ENCODE measurements around the gene RALGPS2. TPM values are rescaled to one million over a fixed set of nuclear protein-coding genes. Genes with fewer than 3 reads are reported as not detected.

RALGPS2 gene
- total RNA-seq, 1 donor from 2014 or later: 78.7 TPM

- Histone ChIP-seq H3K79me2 (ENCODE audit: low read depth) (no peaks in the 10 kb centered on the region), H3K27me3 (no peaks in the 10 kb centered on the region), H3K4me3 (no peak overlapping the region), H3K9ac (no peak overlapping the region), H4K20me1 (ENCODE audit: low read depth) (no peaks in the 10 kb centered on the region), H3K4me1 (no peaks in the 10 kb centered on the region), H3F3A (ENCODE audit: low read depth) (no peaks in the 10 kb centered on the region), H3K27ac (no peak overlapping the region), H3K36me3 (no peaks in the 10 kb centered on the region), H3K9me3 (ENCODE audit: low read depth) (no peaks in the 10 kb centered on the region), H2AFZ (replicated peaks) (no peak overlapping the region), H3K4me2 (no peak overlapping the region)
- H3K36me3 Mint-ChIP-seq: no peaks in the 10 kb centered on the region
- peaks cover 2% of the 10 kb centered on the region for H3K4me1 Mint-ChIP-seq
- DNase-seq (ENCODE audit: low spot score): no peak
- TF ChIP-seq, protein P1, sequence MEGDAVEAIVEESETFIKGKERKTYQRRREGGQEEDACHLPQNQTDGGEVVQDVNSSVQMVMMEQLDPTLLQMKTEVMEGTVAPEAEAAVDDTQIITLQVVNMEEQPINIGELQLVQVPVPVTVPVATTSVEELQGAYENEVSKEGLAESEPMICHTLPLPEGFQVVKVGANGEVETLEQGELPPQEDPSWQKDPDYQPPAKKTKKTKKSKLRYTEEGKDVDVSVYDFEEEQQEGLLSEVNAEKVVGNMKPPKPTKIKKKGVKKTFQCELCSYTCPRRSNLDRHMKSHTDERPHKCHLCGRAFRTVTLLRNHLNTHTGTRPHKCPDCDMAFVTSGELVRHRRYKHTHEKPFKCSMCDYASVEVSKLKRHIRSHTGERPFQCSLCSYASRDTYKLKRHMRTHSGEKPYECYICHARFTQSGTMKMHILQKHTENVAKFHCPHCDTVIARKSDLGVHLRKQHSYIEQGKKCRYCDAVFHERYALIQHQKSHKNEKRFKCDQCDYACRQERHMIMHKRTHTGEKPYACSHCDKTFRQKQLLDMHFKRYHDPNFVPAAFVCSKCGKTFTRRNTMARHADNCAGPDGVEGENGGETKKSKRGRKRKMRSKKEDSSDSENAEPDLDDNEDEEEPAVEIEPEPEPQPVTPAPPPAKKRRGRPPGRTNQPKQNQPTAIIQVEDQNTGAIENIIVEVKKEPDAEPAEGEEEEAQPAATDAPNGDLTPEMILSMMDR (IDR thresholded peaks at IDR 0.05): no peak
- TF ChIP-seq EZH2phosphoT487 (IDR thresholded peaks at IDR 0.05) (no peak), EZH2 (IDR thresholded peaks at IDR 0.05) (no peak)
- H3K9me3 Mint-ChIP-seq: no peaks in the 10 kb centered on the region
- H3K4me3 Mint-ChIP-seq: no peak overlapping the region
- H3K27ac Mint-ChIP-seq: no peak overlapping the region
- peaks cover 2% of the 10 kb centered on the region for H3K27me3 Mint-ChIP-seq (ENCODE audit: insufficient read depth, low read depth)
Observed at GRCh38 chr1:178955391-178955954, 230.4 kb downstream of the RALGPS2 start.

DNA sequence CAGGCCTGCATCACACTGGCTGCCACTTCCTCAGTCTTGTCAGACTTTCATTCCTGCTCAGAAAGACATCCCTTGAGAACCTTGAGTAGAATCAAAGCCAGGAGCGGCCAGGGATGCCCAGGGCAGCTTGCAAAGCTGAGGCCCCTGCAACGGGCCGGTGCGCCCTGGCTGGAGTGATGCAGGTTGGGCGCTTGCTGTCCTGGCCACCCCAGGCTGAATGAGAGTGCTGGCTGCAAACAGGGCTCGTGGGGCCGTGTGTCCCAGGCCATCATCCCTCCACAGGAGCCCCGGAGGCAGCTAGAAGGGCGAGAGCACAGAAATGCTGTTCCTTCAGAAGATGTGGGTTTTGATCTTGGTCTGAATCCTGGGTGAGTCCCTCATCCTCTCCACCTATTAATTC is 233.4 kb downstream of the RALGPS2 start:
- no peak overlapping the region for H3K4me3 Mint-ChIP-seq
- Histone ChIP-seq H3K36me3 (no peaks in the 10 kb centered on the region), H2AFZ (replicated peaks) (no peak overlapping the region), H3K27me3 (no peaks in the 10 kb centered on the region), H3K4me2 (no peak overlapping the region), H3F3A (ENCODE audit: low read depth) (no peaks in the 10 kb centered on the region), H3K9ac (no peak overlapping the region), H3K4me1 (no peaks in the 10 kb centered on the region), H3K27ac (no peak overlapping the region), H3K4me3 (no peak overlapping the region), H3K9me3 (ENCODE audit: low read depth) (no peaks in the 10 kb centered on the region), H3K79me2 (ENCODE audit: low read depth) (no peaks in the 10 kb centered on the region), H4K20me1 (ENCODE audit: low read depth) (no peaks in the 10 kb centered on the region)
- TF ChIP-seq EZH2 (IDR thresholded peaks at IDR 0.05) (no peak), EZH2phosphoT487 (IDR thresholded peaks at IDR 0.05) (no peak)
- TF ChIP-seq, protein P1 (IDR thresholded peaks at IDR 0.05): no peak
- no peaks in the 10 kb centered on the region for H3K9me3 Mint-ChIP-seq
- peaks cover 8% of the 10 kb centered on the region for H3K4me1 Mint-ChIP-seq
- peaks cover 7% of the 10 kb centered on the region for H3K27me3 Mint-ChIP-seq (ENCODE audit: insufficient read depth, low read depth)
- H3K36me3 Mint-ChIP-seq: no peaks in the 10 kb centered on the region
- no peak for DNase-seq (ENCODE audit: low spot score)
- no peak overlapping the region for H3K27ac Mint-ChIP-seq

GRCh38 chr1:178959543-178960460 is 234.8 kb downstream of the RALGPS2 start:
- Histone ChIP-seq H3K4me1 (no peaks in the 10 kb centered on the region), H4K20me1 (ENCODE audit: low read depth) (no peaks in the 10 kb centered on the region), H3K4me3 (no peak overlapping the region), H2AFZ (replicated peaks) (no peak overlapping the region), H3K36me3 (no peaks in the 10 kb centered on the region), H3F3A (ENCODE audit: low read depth) (no peaks in the 10 kb centered on the region), H3K79me2 (ENCODE audit: low read depth) (no peaks in the 10 kb centered on the region), H3K27ac (no peak overlapping the region), H3K9me3 (ENCODE audit: low read depth) (no peaks in the 10 kb centered on the region), H3K27me3 (no peaks in the 10 kb centered on the region), H3K4me2 (no peak overlapping the region), H3K9ac (no peak overlapping the region)
- H3K27me3 Mint-ChIP-seq (ENCODE audit: insufficient read depth, low read depth): peaks cover 7% of the 10 kb centered on the region
- H3K36me3 Mint-ChIP-seq: no peaks in the 10 kb centered on the region
- peaks cover 5% of the 10 kb centered on the region for H3K9me3 Mint-ChIP-seq
- peaks cover 6% of the 10 kb centered on the region for H3K4me1 Mint-ChIP-seq
- H3K27ac Mint-ChIP-seq: peak overlapping the region; percentile 35
- H3K4me3 Mint-ChIP-seq: no peak overlapping the region
- TF ChIP-seq EZH2phosphoT487 (IDR thresholded peaks at IDR 0.05): no peak
- TF ChIP-seq EZH2 (IDR thresholded peaks at IDR 0.05): no peak
- TF ChIP-seq, protein P1 (IDR thresholded peaks at IDR 0.05): no peak
- no peak for DNase-seq (ENCODE audit: low spot score)

Measured in neural progenitor cell (in vitro differentiated cells).